ENCODE results near the gene KCNQ5. TPM values are rescaled to one million over a fixed set of nuclear protein-coding genes. Genes with fewer than 3 reads are reported as not detected.

The KCNQ5 gene
- total and polyA plus RNA-seq, 10 of the 15 experiments (the other 5 are each of a cell fraction or from before 2014, with no cell fraction given): 0.60 to 16.2 (median 3.2) TPM

DNA sequence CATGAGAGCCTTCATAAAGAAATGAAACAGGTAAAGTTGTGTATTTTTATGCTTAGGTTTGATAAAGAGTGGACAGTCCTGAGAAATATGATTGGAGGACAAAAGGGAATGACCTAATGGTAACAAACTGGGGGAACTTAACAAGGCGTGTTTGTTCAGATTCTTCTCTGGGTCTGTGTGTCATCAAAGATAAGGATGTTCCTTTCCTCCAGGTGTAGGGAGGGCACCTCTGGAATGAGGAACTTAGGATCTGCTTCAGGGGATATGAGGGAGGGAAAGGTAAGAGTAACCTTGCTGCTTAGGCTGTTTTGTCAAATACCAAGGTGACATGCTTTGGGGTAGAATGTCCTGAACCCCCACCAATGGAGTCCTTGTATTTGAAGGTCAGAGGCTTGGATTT is 291.9 kb downstream of the KCNQ5 start:
- FAIRE-seq: no peak
- no peak overlapping the region for H3K4me2 ChIP-seq (ENCODE audit: control insufficient read depth, insufficient read depth)

DNA sequence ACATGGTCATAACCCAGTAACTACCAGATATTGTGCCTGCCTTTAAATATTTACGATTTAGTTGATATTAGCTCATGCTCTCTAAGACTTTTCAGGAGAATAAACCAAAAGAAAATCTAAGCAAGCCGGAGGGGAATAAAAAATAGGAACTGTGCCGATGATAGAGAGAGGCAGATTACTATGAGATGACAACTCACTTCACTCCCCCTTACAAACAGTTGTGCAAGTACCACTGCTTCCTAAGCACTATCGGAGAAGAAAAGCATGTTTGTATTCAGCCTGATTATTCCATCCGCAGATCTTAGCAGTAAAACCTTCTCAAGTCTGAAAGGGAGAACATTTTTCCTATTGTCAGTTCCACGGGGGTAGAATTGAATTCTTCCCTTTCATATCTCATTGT is 294.4 kb downstream of the KCNQ5 start:
- FAIRE-seq: no peak
- DNase-seq (ENCODE audit: low read depth, low spot score): no peak
- no peaks in the 10 kb centered on the region for H3K4me1 ChIP-seq (ENCODE audit: control insufficient read depth, insufficient read depth, low read length)
- ChIA-PET POLR2A (no interaction called here), CTCF (no interaction called here), RAD21 (ENCODE audit: unreplicated experiment) (no interaction called here), SMC1A (ENCODE audit: uncharacterized antibody, unreplicated experiment) (interaction anchor here (1.1 kb wide), 1 partner anchor 13 kb away, joined by 3 read pairs; no protein-coding TSS in a partner anchor)
- no peaks in the 10 kb centered on the region for H3K27me3 ChIP-seq (replicated peaks in 1 of 2; ENCODE audit: control insufficient read depth in 2 of 2, insufficient read depth in 2 of 2, low read length in 1 of 2)
- TF ChIP-seq FOXK2 (IDR thresholded peaks at IDR 0.05): no peak
- no peak for TF ChIP-seq MXI1 (IDR thresholded peaks at IDR 0.05; ENCODE audit: low read depth, low read length)
- TF ChIP-seq GATAD2B (conservative IDR thresholded peaks at IDR 0.05; ENCODE audit: low read depth): no peak
- no peak for TF ChIP-seq PAX5 (IDR thresholded peaks at IDR 0.05; ENCODE audit: borderline replicate concordance, low read depth, low read length)
- TF ChIP-seq, protein P1, sequence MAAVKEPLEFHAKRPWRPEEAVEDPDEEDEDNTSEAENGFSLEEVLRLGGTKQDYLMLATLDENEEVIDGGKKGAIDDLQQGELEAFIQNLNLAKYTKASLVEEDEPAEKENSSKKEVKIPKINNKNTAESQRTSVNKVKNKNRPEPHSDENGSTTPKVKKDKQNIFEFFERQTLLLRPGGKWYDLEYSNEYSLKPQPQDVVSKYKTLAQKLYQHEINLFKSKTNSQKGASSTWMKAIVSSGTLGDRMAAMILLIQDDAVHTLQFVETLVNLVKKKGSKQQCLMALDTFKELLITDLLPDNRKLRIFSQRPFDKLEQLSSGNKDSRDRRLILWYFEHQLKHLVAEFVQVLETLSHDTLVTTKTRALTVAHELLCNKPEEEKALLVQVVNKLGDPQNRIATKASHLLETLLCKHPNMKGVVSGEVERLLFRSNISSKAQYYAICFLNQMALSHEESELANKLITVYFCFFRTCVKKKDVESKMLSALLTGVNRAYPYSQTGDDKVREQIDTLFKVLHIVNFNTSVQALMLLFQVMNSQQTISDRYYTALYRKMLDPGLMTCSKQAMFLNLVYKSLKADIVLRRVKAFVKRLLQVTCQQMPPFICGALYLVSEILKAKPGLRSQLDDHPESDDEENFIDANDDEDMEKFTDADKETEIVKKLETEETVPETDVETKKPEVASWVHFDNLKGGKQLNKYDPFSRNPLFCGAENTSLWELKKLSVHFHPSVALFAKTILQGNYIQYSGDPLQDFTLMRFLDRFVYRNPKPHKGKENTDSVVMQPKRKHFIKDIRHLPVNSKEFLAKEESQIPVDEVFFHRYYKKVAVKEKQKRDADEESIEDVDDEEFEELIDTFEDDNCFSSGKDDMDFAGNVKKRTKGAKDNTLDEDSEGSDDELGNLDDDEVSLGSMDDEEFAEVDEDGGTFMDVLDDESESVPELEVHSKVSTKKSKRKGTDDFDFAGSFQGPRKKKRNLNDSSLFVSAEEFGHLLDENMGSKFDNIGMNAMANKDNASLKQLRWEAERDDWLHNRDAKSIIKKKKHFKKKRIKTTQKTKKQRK (IDR thresholded peaks at IDR 0.05; ENCODE audit: low read depth, low read length): no peak
- BruUV-seq (replicated peaks): no TSS peak
- ATAC-seq: no peak
- no peaks in the 10 kb centered on the region for H3K9me3 ChIP-seq (replicated peaks; ENCODE audit: control insufficient read depth, insufficient read depth, low read length)
- H3K36me3 ChIP-seq (ENCODE audit: control insufficient read depth in 2 of 2, insufficient read depth in 2 of 2, low read length in 1 of 2): no peaks in the 10 kb centered on the region
- no peak overlapping the region for H2AFZ ChIP-seq (ENCODE audit: control insufficient read depth, low read depth, low read length)
- H3K4me3 ChIP-seq: no peak overlapping the region
- H4K20me1 ChIP-seq (ENCODE audit: control insufficient read depth, insufficient read depth): no peaks in the 10 kb centered on the region
- 89% methylated on average over 6 of the region's 6 CpGs for WGBS (ENCODE audit: insufficient coverage, insufficient replicate concordance, low lambda C conversion rate, missing lambda C conversion rate)
- H3K9ac ChIP-seq (ENCODE audit: control insufficient read depth, insufficient read depth, low read length): no peak overlapping the region
- intact Hi-C loops (cut with micrococcal nuclease; ENCODE audit: unreplicated experiment): no loop called here
- in situ Hi-C loops (cut with MboI): no loop called here
- H3K4me2 ChIP-seq (ENCODE audit: control insufficient read depth, insufficient read depth): no peak overlapping the region
- H3K27ac ChIP-seq (ENCODE audit: control insufficient read depth, insufficient read depth): no peak overlapping the region
- no peaks in the 10 kb centered on the region for H3K79me2 ChIP-seq (ENCODE audit: control insufficient read depth, insufficient read depth, low read length)

More for the DNA sequence above, 291.9 kb downstream of the KCNQ5 start:
- H3K9ac ChIP-seq (ENCODE audit: control insufficient read depth, insufficient read depth, low read length): no peak overlapping the region
- no peak overlapping the region for H3K4me3 ChIP-seq
- H2AFZ ChIP-seq (ENCODE audit: control insufficient read depth, low read depth, low read length): no peak overlapping the region
- DNase-seq (ENCODE audit: low read depth, low spot score) (no peak), ATAC-seq (no peak)
- in situ Hi-C loops (cut with MboI): no loop called here
- H3K9me3 ChIP-seq (replicated peaks; ENCODE audit: control insufficient read depth, insufficient read depth, low read length): no peaks in the 10 kb centered on the region
- no peaks in the 10 kb centered on the region for H4K20me1 ChIP-seq (ENCODE audit: control insufficient read depth, insufficient read depth)
- no peaks in the 10 kb centered on the region for H3K79me2 ChIP-seq (ENCODE audit: control insufficient read depth, insufficient read depth, low read length)
- H3K27me3 ChIP-seq (replicated peaks in 1 of 2; ENCODE audit: control insufficient read depth in 2 of 2, insufficient read depth in 2 of 2, low read length in 1 of 2): no peaks in the 10 kb centered on the region
- WGBS (ENCODE audit: insufficient coverage, insufficient replicate concordance, low lambda C conversion rate, missing lambda C conversion rate): 100% methylated on average over 1 of the region's 1 CpG
- no TSS peak for BruUV-seq (replicated peaks)
- intact Hi-C loops (cut with micrococcal nuclease; ENCODE audit: unreplicated experiment): no loop called here
- TF ChIP-seq RELA (IDR thresholded peaks at IDR 0.05; ENCODE audit: borderline replicate concordance, partially characterized antibody): no peak
- no peak for TF ChIP-seq FOS (IDR thresholded peaks at IDR 0.05; ENCODE audit: borderline replicate concordance, extremely low read depth, insufficient read length)
- no peak for TF ChIP-seq IKZF1 (conservative IDR thresholded peaks at IDR 0.05)
- no peak for TF ChIP-seq CREB1 (IDR thresholded peaks at IDR 0.05; ENCODE audit: low read depth)
- SMC1A ChIA-PET (ENCODE audit: uncharacterized antibody, unreplicated experiment): interaction anchor here (1.2 to 1.7 kb wide), 2 partner anchors 9 to 63 kb away, joined by 4 read pairs; no protein-coding TSS in a partner anchor
- no peaks in the 10 kb centered on the region for H3K36me3 ChIP-seq (ENCODE audit: control insufficient read depth in 2 of 2, insufficient read depth in 2 of 2, low read length in 1 of 2)
- no peaks in the 10 kb centered on the region for H3K4me1 ChIP-seq (ENCODE audit: control insufficient read depth, insufficient read depth, low read length)
- CTCF ChIA-PET: no interaction called here
- POLR2A ChIA-PET: no interaction called here
- no peak overlapping the region for H3K27ac ChIP-seq (ENCODE audit: control insufficient read depth, insufficient read depth)
- RAD21 ChIA-PET (ENCODE audit: unreplicated experiment): no interaction called here

All from GM12878 (cell line).